Islet precursor cell (in vitro differentiated cells): Measurements from ENCODE around the gene TMA7B.

Experiments used
- DNase-seq: peaks from one replicate; pipeline ENCODE4 v3.0.0-alpha.2; 2018

TMA7B gene

DNA sequence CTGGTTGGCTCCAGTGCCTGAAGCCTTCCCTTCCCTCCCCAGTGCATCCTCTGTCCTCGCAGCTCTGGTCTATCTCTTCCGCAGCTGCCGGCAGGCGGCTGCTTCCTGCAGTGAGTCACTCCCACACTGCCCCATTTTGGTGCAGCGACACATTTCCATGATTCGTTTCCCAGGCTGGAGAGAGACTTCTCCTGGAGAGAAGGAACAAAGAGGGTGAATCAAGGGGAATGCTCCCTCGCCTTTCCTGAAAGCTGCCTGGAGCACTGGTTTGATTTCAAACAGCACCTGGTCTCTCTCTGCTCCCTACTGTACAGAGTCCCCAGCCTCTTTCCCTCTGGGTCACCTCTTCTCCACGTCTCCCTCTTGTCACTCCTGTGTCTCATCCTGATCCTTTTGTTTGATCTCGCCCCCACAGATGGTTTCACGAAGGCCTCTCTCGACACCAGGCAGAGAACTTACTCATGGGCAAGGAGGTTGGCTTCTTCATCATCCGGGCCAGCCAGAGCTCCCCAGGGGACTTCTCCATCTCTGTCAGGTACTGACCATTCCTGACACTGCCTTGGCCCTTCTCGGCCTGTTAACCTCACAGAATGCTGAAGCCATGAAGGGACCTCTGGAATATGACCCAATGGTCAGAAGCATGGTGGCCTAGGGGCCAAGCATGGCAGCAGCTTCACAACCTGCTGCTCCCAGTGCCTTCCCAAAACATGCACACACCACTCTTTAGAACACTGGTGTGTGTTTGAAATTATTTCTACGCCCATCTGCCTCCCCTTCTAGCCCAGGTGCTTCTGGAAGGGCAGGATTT, at the start of gene TMA7B:
TSS of gene TMA7B (plus strand) at position 758 of the 808 bp plus-strand sequence. CDS start 3,978 bp downstream, outside the sequence.
- peak; percentile 95 for DNase-seq

DNA sequence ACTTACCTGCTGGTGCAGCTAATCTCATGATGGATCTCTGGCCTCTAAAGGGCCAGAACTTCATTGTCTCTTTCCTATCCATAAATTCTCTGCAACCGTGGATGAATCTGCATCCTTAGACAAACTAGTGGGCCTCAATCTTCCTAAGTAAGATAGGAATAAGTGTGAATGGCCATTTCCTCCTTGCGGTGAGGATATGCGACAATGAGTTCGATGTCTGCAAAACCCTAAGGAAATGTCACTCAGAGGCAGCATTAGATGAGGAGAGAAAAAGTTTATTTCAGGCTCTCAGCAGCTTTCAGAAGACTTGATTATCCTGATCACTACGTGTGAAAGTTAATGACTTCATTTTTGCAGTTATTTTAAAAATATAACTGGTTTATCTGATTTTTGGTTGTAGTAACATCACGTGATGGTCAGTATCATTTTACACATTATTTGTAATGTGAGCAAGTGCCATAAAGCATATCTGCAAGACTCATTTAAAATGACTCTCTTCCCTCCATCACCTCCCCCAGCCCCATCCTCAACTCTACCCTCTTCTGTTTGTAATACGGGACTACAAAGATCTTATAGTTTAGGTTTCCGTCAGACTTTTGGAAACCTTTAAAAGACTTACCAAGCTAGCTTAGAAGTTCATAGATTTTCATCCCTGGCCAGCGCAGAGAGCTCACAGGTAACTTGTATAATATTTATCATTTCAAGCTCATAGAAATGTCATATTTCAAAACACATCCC, 49.2 kb upstream of the TMA7B start:
- DNase-seq, result no peak

DNA sequence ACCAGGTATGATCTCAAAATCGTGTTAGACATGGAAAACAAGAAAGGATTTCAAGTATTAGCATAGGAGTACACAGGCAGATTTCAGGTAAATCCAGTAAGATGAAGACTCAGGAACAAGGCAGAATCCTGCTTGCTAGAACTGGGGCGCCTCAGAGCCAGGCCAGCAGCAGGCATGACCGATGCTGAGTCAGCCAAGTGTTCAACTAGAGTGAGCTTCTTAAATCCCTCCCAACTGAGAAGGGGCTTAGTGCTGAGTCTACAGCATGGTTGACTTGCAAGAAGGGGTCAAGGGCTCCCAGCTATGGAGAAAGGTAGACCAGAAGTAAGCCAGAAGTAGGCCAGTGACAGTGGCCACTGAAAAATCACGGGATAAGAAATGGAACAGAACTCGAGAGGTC, 46.9 kb upstream of the TMA7B start:
- no peak for DNase-seq

DNA sequence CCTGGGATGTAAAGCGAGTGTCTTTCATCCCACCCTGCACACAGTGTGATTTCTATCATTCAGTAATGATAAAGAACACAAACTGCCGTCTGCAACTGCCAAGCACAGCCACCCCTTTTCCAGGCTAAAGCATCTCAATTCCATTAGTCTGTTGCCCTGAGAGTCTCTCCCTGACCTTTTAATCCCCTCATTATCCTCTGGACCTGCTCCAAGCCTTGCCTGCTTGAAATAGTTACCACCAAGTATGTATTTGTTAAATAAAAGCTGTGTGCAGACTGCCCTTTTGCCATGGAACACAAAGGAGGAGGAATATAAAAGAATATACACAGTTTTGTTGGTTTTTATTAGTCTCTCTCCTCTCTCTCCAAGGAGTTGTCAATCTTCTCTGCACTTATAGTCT, 46.3 kb upstream of the TMA7B start:
- DNase-seq, result no peak

DNA sequence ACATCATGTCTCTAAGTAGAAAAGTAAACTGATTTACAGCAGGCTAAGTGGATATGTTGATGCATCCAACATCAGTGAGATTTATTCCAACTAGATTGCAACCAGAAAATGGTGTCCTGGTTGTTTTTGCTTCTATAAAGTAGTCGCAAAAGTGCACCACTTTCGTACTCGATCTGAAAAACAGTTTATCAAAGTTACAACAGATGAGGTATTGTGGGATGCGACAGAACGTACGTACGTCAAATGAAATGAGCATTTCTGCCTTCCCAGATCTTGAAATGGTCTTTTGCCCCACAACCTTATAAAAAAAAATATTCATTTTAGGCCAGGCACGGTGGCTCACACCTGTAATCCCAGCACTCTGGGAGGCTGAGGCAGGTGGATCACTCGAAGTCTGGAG, 45.6 kb upstream of the TMA7B start:
- no peak for DNase-seq

DNA sequence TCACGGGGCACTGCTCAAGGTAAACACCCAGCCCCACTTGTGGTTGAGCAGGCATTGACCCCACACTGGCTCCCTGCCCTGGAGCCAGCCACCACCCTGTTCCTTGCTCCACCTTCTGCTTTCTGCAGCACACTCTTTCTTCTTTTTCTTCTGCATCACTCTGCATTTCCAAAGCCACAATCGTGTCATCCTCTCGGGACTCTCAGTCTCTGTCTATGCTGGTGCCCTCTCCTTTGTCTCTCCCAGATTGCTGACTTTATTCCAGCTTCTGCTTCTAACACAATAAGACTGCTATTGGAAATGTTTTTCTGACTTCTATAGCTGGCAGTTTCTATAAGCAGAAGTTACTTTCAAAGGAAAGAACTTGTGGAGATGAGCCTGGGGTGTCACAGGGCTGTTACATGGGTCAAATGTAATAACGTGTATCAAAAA, 44.9 kb upstream of the TMA7B start:
- no peak for DNase-seq

DNA sequence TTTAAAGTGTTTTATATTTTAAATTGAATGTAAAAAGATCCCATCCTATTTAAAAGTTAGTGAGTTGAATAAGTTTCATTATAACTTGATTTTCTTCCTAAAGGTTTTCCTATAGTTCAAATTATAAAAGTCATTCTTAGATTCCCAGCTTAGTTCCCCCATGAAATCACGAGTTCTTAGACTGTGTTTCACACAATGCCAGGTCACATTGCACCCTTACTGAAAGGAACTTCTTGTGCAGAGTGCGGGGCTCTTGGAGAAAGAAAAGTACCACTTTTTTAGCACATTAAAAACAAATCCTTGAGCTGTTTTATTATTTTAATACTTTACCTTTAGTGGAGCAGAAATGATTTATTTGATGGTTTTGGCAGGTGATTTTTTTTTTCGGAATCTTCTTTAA, 43.7 kb upstream of the TMA7B start:
- no peak for DNase-seq

DNA sequence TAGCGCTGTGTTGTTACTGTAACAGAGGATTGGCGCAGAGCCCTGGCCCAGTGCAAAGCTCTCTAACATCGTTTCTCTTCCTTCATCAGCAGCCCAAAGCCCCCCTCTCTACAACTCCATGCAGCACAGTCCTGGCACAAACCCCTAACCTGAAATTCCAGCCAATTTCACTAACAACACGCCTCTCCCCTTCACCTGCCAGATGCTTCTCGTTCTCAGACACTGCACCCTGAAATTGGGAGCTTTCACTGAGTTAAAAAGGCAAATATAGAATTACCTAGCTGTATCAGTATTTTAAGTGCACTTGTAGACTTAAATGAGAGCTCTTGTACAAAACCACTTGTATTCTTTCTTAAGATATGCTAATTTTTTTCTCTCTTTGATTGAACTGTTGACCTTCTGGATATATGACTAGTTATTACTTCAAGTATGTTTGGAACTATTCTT, 43.0 kb upstream of the TMA7B start:
- no peak for DNase-seq

DNA sequence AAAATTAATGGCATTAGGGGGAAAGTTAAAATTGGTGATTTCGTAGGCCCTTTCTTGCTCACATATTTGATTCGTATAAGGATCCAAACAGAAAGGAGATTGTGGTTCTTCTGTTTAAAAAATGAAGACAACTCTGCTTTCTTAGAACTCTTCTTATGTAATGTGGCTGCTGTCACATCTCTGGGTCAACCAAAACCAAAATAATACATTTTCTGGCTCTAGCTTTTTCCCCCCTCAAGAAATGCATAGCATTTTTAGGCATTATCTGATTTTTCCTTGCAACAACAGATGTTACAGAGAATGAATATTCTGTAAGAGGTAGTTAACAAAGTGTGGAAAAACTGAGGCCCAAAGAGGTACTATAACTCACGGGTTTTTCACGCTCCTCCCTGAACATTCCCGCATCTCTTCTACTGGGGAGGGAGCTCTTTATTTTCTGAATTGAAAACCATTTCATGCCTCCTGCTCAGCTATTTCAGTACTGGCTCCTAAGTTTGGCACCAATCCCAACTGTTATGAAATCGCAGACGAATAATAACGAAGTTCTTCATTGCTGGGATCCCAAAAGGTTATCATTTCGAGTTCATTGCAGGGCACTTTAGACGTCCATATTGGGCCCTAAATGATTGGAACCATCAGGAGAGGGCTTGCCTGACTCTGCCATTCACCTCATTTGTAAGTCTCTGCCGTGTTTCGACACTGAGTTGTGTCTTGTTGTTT, 42.3 kb upstream of the TMA7B start:
- no peak for DNase-seq

DNA sequence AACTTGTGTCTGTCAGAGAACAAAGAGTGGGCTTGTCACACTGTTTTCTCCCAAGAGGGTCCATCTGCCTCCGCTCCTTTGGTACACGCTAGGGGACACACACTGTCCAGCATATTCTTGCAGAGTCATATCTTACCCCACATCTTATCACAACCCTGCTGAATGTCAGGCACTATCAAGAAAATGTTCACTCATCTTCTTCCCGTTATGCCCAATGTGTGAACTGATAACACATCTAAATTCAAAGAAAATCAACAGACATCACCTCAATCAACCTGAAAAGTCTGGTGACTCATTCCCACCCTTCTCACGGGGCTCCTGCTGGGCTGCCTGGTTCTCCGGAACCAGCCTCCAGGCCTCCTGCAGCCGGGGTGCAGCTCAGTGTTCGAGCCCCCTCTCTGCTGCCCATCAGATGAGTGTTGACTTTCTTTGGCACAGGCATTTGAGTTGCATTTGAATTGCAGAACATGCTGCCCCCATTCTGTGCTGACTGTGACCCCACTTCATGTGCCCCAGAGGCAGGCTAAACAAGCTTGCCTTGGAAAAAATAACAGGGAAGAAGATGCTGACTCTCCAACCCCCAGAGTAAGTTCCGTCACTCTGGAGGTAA, 40.0 kb upstream of the TMA7B start:
- no peak for DNase-seq

DNA sequence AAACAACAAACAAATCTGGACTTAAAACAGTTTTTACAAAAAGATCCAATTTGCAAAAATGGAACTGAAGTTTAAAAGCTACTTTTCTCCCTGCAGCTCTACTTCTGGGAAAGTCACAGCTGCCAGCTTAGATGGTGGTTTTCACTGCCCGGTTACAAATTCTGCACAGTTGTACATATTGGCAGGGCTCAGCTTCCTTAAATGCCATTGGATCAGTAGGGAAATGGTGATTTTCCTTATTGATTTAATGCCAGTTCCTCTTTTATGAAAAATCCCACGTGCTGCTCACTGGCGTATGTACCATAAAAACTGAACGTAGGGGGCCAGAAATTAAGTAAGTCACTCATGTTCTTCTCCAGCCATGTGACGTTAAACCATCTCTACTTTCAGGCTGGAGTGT, 36.5 kb upstream of the TMA7B start:
- no peak for DNase-seq

DNA sequence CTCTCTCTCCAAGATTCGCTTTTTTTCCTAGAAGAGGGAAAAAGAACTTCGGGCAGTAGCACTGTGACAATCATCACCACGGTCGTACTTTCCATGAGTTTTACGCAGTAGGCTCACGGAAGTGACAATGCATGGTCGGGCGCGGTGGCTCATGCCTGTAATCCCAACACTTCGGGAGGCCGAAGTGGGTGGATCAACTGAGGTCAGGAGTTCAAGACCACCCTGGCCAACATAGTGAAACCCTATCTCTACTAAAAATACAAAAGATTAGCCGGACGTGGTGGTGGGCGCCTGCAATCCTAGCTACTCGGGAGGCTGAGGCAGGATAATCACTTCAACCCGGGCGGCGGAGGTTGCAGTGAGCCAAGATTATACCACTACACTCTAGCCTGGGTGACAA, 35.9 kb upstream of the TMA7B start:
- no peak for DNase-seq

DNA sequence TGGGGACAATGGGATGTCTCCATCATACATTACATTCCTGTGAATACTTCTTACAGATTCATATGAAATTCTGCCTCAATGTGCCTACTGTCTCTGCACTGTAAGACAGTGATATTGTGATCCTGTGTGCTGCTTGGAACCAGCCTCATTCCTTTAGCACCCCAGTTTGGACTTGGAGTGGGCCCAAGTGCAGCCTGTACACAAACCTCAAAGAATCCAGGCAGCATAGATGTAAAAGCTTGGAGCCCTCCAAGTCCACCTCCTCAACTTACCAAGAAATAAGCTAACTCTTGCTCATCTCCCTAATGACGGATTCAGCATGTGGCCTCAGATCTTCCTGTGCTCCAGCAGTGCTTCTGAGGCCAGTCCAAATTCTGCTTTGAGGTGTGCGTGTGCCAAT, 34.9 kb upstream of the TMA7B start:
- no peak for DNase-seq

DNA sequence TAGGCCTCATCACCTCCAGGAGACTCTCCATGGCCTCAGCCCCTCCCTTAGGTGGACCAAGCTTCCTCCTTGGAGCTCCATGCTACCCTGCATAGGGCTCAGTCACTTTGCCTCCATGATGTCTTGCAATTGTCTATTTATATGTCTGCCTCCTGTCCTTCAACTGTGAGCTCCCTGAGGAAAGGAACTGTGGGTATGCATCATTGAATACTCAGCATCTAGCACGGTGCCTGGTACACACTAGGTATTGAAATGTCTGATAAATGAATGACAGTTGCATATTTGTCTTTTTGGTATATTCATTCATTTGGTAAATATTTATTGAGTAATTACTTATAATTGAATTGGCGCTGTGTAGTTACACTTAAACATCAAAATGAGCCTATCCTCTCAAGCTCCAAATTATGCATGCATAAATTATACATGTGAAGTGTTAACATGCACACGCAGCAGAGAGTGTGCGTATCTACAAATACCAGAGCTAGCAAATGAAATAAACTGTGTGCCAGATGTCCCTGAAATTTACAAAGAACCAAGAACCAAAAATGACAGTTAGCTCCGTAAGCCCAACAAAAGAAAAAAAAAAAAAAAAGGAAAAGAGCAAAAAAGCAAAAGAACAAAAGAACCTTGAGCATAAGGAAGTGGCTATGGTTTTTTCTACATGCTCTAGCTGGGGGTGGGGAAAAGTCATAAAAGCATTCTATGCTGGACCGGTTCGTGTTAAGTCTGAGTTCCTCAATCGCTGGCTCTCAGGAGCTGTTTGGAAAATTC, 34.1 kb upstream of the TMA7B start:
- no peak for DNase-seq

DNA sequence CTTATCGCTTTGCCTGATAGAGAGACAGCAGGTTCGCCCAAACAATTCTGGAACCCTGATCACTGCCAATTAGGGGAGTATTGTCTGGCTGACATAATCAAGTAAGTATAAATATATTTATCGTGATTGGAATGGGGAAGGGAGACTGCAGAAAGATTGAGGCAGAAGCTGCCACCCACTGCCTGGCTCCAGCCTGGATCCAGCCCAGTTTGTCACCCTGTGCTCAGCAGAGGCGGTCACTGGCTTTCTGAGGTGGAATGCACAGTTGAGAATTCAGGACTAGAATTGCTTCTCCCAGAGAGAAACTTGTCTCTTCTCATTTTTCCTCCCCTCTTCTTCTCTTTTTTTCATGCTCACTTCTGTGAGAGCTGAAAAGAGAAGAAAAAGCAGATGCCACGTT, 33.4 kb upstream of the TMA7B start:
- no peak for DNase-seq

DNA sequence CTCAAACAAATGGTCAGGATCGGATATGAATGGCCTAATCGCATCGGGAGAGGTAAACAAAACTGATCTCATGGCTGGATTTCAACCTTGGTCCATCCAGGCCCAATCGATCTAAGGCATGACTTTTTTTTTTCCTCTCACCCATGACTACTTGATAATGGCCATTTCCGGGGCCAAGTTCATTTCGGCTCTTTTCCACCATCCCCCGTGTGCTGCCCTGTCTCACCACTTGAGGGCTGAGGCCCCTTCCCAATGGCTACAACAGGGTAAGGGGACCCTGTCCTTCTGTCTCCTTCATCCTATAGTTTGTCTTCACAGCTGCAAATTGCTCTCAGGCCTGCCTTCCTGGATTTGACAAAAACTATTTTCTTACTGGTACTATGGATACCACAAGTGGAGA, 32.7 kb upstream of the TMA7B start:
- no peak for DNase-seq

DNA sequence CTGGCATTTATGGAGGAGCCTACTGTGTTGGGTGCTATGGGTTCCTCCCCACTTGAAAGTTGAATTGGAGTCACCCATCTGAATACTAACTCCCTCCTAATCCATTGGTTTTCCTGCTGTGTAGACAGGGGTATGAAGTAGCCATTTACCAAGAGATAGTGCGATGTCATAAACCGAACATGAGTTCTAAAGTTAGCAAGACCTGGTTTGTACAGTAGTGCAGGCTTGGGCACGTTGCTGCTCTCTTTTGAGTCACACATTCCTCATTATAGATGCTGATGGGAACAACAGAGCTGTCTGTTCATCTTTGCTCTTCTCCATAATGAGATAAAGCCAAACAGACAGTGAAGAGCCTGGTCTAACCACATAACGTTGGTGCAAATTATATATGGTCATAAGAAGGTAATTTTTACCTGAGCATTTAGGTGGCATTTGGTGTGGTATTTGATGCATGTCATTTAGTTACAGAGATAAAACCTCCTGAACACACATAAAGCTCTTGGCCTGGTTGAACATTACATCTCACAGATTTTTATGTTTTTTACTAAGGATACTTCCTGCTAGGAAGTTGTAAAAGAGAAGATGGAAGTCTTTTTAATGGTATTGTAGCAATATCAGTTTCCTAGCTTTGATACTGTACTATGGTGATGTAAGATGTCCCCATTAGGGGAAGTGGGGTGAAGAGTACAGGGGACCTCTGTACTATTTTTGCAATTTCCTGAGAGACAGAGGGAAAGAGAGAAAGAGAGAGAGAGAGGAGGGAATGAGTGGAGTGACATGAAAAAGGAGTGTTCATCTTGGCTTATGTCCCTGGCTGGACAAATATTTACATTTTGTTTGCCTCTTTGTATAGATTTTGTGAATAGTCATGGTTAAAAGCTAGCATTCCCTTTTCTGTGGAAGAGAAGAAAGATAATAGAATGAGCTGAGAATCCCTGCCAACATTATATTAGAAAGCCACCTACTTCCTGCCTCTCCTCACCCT, 31.4 kb upstream of the TMA7B start:
- DNase-seq, result no peak

DNA sequence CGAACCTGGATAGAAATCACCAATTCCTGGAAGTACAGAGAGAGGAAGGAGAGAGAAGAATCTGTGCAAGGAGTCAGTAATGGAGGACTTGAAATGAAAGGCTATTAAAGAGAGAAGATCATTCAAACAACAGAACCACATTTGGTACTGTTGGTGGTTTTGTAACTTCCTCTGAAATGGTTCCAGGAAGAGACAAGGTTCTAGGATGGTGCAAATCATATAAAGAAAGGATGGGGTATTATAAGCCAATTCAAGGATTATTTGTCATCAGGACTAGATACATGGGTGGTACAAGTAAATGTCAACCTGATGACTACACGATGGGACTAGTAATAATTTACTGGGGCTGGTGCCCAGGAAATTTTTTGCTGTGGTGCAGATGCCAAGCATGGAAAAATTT, 28.9 kb upstream of the TMA7B start:
- no peak for DNase-seq

DNA sequence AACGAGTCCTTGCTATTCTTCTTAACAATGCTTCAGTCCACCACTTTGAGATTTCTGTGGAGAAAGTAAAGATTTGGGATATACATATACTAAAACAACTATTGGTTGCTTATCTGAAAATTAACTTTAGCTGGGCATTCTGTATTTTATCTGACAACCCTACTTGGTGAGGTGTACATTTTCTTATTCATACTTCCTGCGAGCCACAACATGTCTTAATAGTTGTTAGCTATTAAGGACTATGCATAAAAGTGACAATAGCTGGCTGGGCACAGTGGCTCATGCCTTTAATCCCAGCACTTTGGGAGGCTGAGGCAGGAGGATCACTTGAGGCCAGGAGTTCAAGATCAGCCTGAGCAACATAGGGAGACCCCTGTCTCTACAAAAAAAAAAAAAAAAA, 28.0 kb upstream of the TMA7B start:
- no peak for DNase-seq

DNA sequence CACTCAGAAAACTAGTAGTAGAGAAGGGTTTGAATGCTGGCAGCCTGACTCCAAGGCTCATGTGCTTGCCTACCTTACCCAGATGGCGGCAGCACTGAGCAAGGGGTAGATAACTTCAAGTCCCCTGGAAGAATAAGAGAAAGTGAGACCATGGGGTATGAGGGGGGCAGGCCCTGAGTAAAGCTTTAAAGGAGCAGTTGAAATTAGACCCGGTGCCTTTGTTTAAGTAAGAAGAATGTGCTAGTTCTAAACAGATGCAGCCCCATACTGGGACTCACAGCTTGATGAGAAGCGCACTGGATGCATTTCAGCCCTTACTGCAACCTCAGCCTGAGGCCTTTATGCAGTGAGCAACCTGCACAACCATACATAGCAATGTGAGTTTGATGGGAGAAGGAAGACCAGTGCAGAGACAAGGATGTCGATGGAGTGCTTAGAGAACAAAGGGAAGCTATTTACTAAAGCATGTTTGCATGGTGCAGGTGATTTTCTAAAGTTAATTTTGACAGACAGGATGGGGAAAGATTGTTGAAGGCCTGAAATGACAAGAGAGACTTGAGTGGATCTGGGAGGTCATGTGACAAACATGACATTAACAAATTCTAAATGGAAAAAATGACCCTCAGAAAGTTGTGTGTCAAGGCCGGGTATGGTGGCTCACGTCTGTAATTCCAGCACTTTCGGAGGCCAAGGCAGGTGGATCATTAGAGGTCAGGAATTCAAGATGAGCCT, 27.1 kb upstream of the TMA7B start:
- peak; percentile 70 for DNase-seq
